GM19238 (cell line): ENCODE measurements around the gene EPS8L3.

Source experiments
- DNase-seq: peaks from one replicate; pipeline ENCODE4 v3.0.0; 2011; ENCODE audit warnings: low spot score; ENCODE audit not compliant: insufficient read length

The EPS8L3 gene

DNA sequence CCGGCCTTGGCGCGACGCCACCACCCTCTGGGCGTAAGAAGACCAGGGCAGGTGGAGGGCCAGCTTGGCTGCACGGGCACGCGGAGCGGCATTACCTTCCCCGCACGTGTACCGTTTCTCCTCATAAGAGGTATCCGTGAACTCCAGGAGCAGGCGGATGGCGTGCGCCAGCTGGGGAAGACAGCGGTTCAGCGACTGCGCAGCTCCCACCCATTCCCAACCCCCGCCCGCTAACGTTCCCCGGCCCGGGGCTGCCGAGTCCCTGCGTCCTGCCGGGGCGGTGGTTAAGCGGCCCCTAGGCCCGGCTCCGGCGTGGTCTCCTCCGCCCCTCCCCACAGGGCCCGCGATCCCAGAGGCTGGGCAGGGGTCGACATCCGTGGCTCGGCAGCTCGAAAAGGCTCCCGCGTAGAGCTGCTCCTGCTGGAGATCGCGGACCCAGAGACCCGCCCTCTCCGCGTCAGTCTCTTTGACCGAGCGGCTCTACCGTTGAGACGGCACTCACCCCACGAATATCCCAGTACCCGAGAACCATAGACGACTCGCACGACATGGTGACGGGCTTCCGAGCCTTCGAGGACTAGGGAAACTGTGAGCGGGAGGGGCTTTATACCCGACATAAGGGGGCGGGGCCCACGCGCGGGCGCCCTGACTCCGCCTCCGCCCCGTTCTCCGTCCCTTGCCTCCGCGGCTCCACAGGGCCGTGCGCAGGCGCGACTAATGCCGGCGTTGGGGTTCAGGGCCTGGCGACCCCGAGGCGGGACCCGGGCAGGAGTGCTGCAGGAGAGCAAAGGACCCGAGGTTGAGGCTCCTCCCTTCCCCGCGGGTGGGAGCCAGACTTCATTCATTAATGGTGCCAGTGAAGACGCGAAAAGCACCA, 23.7 kb downstream of the EPS8L3 start:
- DNase-seq, result peak; percentile 69

DNA sequence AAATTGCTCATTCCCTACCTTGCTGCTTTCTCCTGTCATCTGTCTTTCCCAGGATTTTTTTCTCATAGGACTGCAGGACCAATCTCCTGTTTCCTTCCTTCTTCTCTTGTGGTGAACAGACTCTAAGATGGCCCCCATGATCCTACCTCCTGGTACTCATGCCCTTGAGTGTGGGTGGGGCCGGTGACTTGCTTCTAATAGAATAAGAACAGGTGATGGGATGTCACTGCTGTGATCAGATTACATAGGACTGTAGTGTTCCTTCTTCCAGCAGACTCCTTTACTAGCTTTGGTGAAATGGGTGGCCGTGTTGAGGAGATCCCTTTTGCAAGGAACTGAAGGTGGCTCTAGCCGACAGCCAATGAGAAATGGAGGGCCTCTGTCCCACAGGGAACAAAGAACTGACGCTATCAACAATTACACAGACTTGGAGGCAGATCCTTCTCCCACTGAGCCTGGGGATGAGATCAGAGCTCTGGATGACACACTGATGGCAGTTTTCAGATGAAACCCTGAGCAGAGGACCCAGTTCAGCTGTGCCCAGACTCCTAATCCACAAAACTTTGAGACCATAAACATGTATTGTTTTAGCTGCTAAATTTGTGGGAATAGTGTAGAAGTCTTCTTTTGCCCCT, 30.4 kb downstream of the EPS8L3 start:
- no peak for DNase-seq

DNA sequence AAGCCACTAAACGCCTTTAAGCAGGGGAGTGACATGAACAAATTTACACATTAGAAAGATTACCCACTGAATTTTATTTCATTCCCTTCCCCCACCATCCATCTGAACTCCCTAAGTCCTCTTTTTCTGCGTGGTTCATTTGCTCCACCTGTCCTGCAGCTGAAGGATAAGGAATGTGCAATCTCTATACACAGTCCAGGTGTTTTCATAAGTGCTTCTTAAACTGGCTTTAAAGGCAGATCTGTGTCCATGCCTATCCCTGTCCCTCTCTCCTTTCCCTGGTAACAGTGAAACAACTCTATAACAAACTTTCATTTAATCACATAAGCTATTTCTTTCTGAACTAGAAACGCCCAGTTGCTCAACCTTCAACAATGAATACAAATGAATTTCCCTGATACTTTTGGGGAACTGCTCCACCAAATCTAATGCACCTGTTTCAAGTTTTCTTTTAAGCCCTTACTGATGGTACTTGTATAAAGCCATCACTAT, 31.3 kb downstream of the EPS8L3 start:
- no peak for DNase-seq

DNA sequence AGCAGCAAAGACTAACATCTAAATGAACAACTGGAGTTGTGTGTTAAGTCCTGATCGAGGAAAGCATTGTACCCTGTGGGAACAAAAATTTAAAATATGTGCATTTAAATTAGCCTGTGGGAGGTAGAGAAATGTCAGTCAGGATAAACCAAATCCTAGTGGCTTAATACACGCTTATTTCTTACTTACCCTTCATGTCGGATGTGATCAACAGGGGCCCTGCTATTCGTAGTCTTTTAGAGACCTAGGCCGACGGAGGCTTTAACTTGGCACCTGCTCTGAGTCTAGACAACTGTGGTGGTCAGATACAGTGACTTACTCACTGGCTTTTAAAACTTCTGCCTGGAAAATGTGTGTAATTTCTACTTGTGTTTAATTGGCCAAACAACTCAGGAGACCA, 33.1 kb downstream of the EPS8L3 start:
- no peak for DNase-seq

DNA sequence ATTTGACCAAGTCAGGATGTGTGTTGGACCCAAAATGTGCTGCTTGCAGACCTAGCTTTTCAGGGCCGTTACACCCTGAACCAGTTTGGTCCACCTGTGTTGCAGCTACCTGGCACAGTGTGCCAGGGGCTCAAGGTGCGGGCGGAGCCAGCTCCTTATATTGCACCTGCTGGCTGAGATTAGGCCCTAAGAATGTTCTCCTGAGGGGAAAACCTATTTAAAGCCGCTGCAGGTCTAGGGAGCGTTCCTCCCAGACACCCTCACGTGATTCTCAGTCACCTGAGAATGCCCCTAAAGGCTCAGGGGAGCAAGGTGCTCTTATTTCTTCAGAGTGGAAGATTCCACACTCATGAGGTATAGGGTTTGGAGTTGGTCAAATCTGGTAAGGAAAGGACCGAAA, 34.9 kb downstream of the EPS8L3 start:
- DNase-seq, result no peak

DNA sequence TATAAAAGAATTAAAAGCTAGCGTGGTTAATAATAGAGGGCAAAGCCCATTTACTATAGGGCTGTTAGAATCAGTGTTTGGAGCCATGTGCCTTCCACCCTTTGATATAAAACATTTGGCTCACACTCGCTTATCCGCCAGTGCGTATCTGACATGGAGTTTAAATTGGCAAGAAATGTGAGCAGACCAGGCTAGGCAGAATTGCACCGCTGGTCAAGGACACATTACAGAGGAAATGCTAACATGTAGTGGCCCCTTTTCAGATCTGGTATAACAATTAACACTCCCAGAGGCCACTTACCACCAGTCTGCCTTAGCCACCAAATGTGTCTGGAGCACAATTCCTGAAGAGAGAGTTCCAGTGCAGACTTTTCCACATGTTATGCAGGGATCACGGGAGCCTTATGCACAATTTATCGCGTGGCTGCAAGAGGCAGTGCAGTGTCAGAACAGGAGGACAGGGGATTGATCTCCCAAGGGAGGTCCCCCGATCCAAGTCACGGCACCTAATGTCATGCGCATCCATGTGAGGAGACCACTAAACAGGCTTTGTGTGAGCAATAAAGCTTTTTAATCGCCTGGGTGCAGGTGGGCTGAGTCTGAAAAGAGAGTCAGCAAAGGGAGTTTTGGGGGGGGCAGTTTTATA, 36.9 kb downstream of the EPS8L3 start:
- no peak for DNase-seq

DNA sequence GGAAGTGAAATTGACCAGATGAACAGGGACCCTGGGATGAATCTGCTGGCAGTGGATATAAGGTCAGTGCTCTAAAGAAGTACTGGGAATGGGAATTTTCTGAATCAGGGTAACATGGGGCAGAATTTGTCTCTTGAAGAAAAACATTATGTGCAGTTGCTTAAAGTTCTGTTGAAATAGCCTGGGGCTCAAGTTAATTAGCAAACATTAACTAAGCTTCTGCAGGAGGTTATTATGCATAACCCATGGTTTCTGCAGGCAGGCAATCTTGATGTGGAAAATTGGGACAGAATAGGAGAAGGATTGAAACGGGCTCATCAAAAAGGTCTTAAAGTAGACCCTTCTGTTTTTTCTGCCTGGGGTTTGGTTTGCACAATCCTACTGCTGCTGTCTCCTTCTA, 37.7 kb downstream of the EPS8L3 start:
- no peak for DNase-seq

DNA sequence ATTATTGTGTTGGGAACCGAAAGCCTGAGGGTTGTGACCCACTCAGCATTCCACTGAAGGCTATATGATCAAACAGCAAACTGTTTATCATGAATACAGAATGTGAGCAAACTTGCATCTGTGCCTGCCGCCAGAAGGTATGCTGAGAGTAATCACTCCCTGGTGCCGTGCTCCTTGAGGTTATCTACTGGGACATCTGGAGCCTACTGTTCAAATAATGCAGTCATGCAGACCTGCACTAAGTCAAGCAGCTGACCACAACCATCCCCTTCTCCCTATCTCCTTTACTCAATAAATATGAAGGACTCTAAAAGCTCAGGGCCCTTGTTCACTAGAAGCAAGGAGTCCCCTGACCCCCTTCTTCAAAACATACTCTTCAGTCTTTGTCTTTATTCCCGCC, 38.2 kb downstream of the EPS8L3 start:
- no peak for DNase-seq

DNA sequence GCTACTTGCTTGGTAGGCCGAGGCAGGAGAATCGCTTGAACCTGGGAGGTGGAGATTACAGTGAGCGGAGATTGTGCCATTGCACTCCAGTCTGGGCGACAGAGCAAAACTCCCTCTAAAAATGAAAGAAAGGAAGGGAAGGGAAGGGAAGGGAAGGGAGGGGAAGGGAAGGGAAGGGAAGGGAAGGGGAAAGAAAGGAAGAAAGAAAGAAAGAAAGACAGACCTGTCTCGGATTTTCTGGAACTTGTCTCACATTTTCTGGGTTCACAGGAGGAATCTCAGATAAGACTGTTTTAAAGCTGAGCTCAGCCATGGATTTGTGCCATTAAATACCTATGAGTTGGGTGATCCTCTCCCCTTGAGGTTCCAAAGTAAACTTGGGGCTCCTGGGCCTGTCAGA, 38.8 kb downstream of the EPS8L3 start:
- no peak for DNase-seq

DNA sequence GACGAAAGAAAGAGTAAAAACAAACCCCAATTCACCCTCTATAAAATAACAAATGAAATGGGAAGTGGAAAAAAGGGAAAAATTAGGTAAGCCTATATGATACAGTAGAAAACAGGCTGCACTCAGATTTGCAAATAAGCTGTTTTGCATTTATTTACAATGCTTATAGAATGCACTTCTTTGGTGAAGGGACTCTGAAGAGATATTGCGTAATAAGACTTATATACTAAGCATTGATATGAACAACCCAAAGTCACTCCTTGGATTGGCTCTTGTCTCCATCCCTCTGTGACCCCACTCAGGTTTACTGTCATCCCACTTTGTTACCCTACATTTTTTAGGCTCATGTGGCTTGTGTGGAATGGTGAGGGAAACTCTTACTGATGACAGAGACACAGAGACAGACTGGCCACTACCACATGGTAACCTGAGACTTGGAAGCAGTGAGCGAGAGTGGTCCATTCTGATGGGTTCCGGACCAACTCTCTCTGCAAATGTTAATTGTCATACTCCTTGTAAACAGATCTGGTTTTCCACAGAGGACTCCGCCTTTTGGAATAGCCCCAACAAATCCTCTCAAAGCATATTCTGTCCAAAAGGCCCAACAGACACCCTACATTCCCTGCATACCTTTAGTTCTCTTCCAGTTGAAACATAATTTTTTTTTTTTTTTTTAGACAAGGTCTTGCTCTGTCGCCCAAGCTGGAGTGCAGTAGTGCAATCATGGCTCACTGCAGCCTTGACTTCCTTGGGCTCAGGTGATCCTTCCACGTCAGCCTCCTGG, 40.6 kb downstream of the EPS8L3 start:
- DNase-seq, result no peak

DNA sequence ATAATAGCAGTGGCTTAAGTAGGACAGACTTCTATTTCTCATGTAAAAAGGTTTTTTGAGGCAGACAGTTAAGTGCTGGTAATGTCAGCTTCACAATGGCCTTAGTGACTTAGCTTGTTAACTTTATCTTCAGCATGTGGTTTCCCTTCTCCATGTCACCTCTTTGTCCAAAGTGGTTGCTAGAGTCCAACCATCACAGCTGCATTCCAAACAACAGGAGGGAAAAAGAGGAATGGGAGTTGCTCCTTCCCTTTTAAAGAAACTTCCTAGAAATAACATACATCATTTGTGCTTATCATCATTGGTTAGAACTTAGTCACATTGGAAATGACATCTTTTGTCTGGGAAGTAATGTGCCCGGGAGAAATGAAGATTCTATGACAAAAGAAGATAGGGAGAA, 41.8 kb downstream of the EPS8L3 start:
- DNase-seq, result no peak

DNA sequence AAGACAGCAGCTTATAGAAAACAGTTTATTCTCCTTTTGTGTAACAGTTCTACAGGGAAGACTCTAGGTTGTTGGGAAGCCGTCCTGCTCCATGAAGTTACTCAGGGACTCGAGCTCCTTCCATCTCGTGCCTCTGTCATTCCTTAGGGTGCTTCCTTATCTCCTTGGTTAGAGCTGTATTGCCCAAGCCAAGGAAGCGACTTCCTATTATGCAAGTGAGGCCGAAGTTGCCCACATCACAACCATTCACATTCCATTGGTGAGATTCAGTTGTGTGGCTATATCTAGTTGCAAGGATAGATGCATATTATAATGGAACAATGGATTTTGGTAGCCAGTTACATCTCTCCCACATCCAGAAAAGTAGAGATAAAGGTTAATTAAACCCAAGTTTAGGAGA, 42.7 kb downstream of the EPS8L3 start:
- DNase-seq, result no peak

DNA sequence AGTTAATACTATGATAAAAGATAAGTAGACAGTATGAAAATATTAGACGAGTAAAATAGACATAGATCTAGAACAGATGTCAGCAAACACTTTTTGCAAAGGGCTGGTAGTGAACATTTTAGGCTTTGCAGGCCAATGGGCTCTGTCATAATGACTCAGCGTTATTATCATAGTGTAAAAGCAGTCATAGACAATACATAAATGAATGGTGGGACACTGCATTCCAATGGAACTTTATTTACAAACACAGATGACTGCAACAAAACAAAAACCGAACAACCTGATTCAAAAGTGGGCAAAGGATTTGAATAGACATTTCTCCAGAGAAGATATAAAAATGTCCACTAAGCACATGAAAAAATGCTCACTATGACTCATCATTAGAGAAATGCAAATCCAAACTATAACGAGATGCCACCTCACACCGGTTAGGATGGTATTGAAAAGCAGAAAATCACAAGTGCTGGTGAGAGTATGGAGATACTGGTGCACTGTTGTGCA, 44.3 kb downstream of the EPS8L3 start:
- no peak for DNase-seq

DNA sequence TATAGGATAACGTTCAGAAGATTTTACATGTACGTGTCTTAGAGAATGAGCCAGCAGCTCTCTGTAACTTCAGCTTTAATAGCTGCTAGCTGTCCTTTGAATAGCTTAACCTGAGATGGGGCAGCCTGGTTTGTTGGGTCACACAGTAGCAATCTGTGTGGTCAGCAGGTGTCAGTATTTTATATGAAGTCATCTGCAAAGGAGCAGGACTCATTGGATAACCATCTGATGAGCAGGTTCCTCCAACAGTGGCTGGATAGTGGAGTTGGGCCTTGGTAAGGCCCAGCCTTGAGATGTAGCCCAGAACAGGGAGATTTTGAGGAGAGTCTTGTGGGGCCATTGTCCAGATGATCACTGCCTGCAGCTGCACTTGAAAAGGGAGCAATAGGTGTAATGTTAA, 45.2 kb downstream of the EPS8L3 start:
- DNase-seq, result no peak

DNA sequence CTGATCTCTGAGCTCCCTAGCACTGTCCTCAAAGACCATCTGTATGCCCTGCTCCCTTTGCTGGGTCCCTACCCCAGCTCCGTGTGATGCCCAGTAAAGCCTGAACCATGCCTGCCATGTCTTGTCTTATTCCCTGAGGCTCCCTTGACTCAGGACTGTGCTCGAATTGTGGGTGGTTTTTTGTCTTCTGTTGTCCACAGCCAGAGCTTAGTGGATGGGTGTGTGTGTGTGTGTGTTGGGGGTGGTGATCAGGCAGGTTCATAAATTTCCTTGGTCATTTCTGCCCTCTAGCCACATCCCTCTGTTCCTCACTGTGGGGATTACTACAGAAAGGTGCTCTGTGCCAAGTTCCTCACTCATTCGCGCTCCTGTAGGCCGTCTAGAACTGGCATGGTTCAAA, 46.0 kb downstream of the EPS8L3 start:
- DNase-seq, result no peak

DNA sequence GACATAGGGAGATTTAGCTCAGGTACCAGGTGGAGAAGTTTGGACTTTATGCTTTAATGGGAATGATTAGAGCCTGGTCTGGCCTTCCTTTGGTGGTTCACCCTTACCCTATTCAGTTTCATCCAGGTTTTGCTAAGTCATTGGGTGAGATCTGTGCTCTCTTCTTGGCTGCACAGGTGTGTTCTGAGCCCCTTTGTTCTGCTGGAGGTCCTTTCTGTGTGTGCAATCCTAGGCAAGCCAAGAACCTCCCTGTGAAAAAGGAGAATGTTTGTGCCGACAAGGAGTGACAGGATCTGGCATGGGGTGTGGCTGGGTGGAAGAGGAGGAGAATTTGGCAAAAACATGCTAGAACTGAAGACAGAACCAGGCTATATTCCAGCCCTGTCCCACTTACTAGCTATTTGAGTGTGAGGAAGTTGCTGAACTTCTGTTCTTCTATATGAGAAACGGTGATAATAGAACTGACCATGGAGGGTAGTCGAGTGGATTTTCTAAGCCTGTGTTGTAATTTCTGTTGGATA, 47.1 kb downstream of the EPS8L3 start:
- no peak for DNase-seq

DNA sequence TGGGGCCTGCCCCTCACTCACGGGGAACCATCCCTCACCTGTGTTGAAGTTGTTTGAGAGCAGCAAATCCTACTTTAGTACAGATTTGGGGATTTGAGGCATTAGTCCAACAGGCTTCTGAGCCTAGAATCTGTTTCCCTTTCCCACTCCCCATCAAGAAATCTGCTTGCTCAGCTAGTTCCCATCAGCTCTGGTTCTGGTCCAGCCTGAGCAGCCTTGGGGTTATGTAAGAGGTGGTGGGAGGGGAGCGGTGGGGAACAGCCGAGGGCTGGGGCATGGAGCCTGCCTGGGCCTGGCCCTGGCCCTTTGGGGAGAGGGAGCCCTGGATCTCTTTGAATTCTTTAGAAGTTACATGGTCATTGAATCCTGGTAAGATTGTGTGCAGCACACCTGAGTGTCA, 47.6 kb downstream of the EPS8L3 start:
- no peak for DNase-seq

DNA sequence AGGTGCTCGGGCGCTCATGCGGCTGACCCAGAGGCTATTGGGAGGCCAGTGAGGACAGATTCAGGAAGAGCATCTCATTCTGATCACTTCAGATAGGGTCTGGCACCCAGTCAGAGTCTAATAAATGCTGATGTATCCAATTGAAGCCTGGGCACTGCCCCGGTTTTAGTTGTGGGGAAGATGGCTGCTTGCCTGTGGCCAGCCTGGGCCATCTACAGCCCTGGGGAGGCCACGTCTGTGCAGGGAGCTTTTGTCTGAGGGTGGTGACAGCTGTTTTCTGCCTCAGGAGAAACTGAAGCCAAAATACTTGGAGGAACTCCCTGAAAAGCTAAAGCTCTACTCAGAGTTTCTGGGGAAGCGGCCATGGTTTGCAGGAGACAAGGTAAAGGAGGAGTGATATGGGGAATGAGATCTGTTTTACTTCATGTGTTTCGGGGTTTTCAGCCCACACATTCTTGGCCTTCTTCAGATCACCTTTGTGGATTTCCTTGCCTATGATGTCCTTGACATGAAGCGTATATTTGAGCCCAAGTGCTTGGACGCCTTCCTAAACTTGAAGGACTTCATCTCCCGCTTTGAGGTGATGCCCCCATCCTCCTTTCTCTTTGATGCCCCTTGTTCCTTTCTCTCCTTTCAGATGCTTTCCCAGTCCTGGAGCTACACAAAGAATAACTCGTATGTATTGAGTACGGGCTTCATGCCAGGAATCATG, 48.9 kb downstream of the EPS8L3 start:
- DNase-seq, result no peak

DNA sequence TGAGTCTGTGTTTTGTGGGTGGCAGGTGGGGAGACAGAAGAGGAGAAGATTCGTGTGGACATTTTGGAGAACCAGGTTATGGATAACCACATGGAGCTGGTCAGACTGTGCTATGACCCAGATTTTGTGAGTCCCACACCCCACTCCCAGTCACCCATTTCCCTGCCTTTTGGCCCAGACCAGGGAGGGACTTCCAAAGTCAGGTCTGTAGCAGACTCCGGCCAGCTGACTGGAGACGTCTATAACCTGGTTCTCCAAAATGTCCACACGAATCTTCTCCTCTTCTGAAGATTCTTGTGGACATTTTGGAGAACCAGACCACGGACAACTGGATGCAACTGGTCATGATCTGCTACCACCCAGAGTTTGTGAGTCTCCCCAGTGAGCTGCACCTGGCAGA, 50.1 kb downstream of the EPS8L3 start:
- DNase-seq, result no peak

DNA sequence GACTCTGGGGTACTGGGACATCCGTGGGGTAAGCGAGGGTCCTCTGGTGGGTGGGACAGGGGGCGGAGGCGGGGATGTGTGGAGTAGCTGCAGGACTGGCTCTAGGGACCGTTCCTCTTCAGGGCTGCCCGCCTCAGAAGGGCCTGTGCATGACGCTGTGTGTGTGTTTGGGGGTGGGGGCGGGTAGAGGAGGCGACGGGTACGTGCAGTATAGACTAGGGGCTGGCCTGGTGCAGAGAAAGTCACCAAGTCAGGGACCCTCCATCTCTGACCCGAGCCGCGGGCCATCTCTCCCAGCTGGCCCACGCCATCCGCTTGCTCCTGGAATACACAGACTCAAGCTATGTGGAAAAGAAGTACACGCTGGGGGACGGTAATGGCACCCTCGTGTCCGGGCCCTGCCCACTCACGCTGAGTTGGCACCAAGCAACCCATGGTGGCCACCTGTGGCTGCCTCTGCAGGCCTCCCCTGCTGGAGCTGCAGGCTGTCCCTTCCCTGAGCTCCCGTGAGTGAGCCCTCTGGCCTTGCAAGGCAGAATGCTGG, 51.3 kb downstream of the EPS8L3 start:
- no peak for DNase-seq
